ENCODE results near the gene KRTAP10-1. TPM values are rescaled to one million over a fixed set of nuclear protein-coding genes. Genes with fewer than 3 reads are reported as not detected.

KRTAP10-1 gene
- polyA plus RNA-seq, 2 of the 4 experiments (the other 2 are of a cell fraction) = not detected

GRCh38 chr21:44506279-44507255, 33.4 kb downstream of the KRTAP10-1 start:
- no peak overlapping the region for H3K4me2 ChIP-seq
- no peak overlapping the region for H3K27ac ChIP-seq
- no peak for ATAC-seq
- no peak for DNase-seq (ENCODE audit: low read depth in 1 of 2, low spot score in 1 of 2)
- WGBS (ENCODE audit: missing lambda C conversion rate) = 88% methylated on average over 12 of the region's 44 CpGs
- no peaks in the 10 kb centered on the region for H3K4me1 ChIP-seq
- ChIA-PET POLR2A (no interaction called here), CTCF (interaction anchor here (0.7 kb wide), 1 partner anchor 8 kb away, joined by 3 read pairs; no protein-coding TSS in a partner anchor)
- no peak overlapping the region for H3K4me3 ChIP-seq
- TF ChIP-seq POLR2AphosphoS2 (conservative IDR thresholded peaks at IDR 0.05; ENCODE audit: low read length) = no peak
- TF ChIP-seq FOSB (CRISPR knock-in tag; IDR thresholded peaks at IDR 0.05) = no peak
- no peak for TF ChIP-seq RARB (CRISPR knock-in tag; IDR thresholded peaks at IDR 0.05)
- no peak for TF ChIP-seq EHF (CRISPR knock-in tag; IDR thresholded peaks at IDR 0.05)
- TF ChIP-seq GATA3 (IDR thresholded peaks at IDR 0.05; ENCODE audit: borderline replicate concordance) = no peak
- no peak for TF ChIP-seq CHD4 (IDR thresholded peaks at IDR 0.05; ENCODE audit: borderline replicate concordance)
- TF ChIP-seq JUN (IDR thresholded peaks at IDR 0.05) = no peak
- no peak for TF ChIP-seq CHD2 (IDR thresholded peaks at IDR 0.05; ENCODE audit: low read length, partially characterized antibody)
- TF ChIP-seq ZFP36 (IDR thresholded peaks at IDR 0.05; ENCODE audit: borderline replicate concordance, partially characterized antibody) = no peak
- TF ChIP-seq MAX (IDR thresholded peaks at IDR 0.05) = no peak
- no peak for TF ChIP-seq BHLHE40 (IDR thresholded peaks at IDR 0.05; ENCODE audit: low read depth, low read length)
- TF ChIP-seq NFE2L2 (conservative IDR thresholded peaks at IDR 0.05; ENCODE audit: low read length) = no peak
- no peak for TF ChIP-seq CTCF (IDR thresholded peaks at IDR 0.05)
- TF ChIP-seq HDAC2 (IDR thresholded peaks at IDR 0.05) = no peak
- no peak for TF ChIP-seq HES2 (IDR thresholded peaks at IDR 0.05)
- TF ChIP-seq REST (IDR thresholded peaks at IDR 0.05) = no peak
- no peak for TF ChIP-seq SREBF2 (IDR thresholded peaks at IDR 0.05)
- TF ChIP-seq POLR2A (IDR thresholded peaks at IDR 0.05; ENCODE audit: low read length) = no peak
- no peak for TF ChIP-seq ATOH8 (CRISPR knock-in tag; IDR thresholded peaks at IDR 0.05; ENCODE audit: low read depth)
- H3K9me3 ChIP-seq = no peaks in the 10 kb centered on the region
- no peak for FAIRE-seq

Measured in A549 (cell line).